Stimulated activated naive CD8-positive, alpha-beta T cell treated with anti-CD3 and anti-CD28 coated beads, Interleukin-15, Interleukin-2, amounts not matched to agents 100 U/mL and 50 U/mL, for 24 hours (primary cell): Measurements from ENCODE around the gene FCHO2.
"Not testable (repeated sequence)": the region's sequence is repeated elsewhere in the genome, so short reads cannot be mapped to it uniquely, and the experiment has no call there.

Source experiments
- ATAC-seq: fragments of 150-1000 bp; cut with Tn5 transposase; one replicate; pipeline ENCODE4 v1.10.0; 2021
- DNase-seq: peaks from one replicate; pipeline ENCODE4 v3.0.0; 2021

FCHO2 gene

DNA sequence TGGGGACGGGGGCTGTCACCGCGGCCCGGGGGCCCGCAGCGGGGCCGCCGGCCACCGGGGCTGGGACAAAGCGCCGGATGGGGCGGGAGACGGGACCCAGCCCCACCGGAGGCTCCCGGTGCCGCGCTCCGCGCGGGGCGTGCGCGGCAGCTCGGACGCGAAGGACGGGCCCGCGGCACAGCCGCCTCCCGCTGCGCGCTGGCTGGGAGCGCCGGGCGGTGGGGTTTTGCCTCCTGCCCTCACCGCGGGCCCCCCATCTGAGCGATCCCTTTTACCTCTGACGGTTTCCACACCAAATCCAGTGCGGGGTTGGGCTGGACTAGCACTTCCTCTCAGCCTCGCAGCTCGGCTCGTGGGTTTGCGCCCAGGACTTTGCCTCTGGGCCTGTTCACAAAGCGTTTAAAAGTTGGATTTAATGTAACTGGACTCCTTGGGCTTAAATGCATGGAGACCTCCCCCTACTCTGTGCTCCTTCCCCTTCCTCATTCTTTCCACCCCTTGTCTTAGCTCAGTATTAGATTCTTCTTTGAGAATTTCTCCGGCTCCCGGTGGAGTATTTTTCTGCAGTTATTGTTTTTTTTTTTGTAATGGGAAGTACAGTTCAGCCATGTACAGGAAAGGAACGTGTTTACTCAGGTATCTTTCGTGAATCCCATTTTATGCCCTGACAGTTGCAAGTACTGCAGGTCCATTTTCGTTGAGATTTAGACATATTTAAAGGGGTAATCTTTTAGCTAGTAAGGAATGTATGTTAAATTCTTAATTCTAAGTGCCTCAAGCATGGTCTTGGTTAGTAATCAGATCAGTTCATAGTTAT is 691 bp downstream of the FCHO2 start:
- peak; percentile 27 for DNase-seq
- ATAC-seq, result peak; percentile 33

DNA sequence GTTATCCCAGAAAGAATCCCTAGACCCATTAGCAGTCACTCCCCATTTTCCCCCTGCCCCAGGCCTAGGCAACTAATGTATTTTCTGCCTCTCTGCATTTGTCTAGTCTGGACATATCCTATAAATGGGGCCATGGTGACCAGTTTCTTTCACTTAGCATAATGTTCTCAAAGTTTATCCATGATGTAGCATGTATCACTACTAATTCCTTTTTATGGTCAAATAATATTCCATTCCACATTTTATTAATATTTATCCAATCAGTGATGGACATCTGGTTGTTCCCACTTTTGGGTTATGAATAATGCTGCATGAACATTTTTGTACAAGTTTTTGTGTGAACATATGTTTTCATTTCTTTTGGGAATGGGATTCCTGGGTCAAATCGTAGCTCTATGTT is 1.5 kb downstream of the FCHO2 start:
- DNase-seq (no peak), ATAC-seq (no peak)

GRCh38 chr5:72959257-72959656 is 3.4 kb downstream of the FCHO2 start:
- ATAC-seq (no peak), DNase-seq (no peak)

DNA sequence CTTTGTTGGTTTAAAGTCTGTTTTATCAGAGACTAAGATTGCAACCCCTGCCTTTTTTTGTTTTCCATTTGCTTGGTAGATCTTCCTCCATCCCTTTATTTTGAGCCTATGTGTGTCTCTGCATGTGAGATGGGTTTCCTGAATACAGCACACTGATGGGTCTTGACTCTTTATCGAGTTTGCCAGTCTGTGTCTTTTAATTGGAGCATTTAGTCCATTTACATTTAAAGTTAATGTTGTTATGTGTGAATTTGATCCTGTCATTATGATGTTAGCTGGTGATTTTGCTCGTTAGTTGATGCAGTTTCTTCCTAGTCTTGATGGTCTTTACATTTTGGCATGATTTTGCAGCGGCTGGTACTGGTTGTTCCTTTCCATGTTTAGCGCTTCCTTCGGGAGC is 18.6 kb downstream of the FCHO2 start:
- not testable (repeated sequence) for ATAC-seq

DNA sequence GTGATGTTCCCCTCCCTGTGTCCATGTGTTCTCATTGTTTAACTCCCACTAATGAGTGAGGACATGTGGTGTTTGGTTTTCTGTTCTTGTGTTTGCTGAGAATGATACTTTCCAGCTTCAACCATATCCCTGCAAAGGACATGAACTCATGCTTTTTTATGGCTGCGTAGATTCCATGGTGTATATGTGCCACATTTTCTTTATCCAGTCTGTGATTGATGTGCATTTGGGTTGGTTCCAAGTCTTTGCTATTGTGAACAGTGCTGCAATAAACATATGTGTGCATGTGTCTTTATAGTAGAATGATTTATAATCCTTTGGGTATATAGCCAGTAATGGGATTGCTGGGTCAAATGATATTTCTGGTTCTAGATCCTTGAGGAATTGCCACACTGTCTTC is 21.0 kb downstream of the FCHO2 start:
- not testable (repeated sequence) for ATAC-seq, DNase-seq

More for the DNA sequence above, 18.6 kb downstream of the FCHO2 start:
- not testable (repeated sequence) for DNase-seq

GRCh38 chr5:72985719-72986118 is 29.9 kb downstream of the FCHO2 start:
- ATAC-seq (no peak), DNase-seq (no peak)

DNA sequence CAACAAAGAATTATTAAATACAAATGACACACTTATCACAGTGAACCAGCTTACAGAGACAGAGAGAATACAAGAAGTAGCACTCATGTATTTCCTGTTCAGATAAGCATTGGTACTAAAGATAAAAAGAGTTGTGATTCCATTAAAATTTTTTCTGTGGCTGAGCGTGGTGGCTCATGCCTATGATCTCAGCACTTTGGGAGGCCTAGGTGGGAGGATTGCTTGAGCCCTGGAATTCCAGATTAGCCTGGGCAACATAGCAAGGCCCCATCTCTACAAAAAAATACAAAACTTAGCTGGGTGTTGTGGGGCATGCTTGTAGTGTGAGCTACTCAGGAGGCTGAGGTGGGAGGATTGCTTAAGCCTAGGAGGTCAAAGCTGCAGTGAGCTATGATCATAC is 32.9 kb downstream of the FCHO2 start:
- no peak for DNase-seq
- no peak for ATAC-seq

DNA sequence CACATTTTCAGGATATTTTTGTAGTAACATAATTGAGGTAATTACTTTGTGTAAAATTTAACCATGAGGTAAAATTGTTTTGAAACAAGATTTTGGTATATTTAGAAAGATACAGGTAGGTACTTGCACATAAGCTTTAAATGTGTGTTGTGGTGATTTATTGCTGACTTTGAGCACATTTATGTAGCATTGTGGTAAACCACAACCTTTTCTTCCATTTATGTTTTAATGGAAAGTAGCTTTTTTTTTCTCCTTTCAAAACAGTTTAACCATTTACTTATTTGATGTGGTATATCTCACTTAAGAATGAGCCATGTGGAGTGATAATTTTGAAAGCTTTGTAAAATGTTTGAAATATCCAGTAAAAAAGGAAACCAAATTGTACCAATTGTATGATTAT is 35.6 kb downstream of the FCHO2 start:
- ATAC-seq (peak; percentile 49), DNase-seq (no peak)

GRCh38 chr5:72994578-72994977 is 38.7 kb downstream of the FCHO2 start:
- no peak for ATAC-seq
- DNase-seq, result no peak

DNA sequence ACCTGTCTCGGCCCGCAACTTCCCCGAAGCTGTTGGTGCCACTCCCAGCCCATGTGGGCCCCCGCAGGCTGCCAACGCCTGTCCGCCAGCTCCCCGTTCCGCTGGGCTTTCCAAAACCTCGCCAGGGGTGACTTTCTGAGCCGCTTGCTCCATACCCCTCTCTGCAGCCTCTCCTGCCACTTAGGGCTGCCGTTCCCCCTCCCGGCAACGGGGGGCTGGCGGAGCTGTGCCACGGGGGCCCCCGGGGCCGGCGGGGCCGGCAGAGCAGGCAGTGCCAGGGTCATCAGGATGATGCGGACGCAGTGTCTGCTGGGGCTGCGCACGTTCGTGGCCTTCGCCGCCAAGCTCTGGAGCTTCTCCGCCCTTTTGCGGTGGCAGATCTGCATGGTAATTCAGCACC is 40.8 kb downstream of the FCHO2 start:
- ATAC-seq, result no peak
- DNase-seq, result no peak

DNA sequence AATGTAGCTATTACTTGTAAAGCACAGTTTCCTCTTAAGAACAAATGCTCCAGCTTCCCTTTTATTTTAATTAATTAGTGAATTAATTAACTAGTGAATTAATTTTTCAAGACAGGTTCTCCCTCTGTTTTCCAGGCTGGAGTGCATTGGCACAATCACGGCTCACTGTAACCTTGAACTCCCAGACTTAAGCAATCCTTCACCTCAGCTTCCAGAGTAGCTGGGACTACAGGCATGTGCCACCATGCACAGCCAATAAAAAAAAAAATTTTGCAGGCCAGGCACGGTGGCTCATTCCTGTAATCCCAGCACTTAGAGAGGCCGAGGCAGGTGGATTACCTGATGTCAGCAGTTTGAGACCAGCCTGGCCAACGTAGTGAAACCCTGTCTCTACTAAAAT is 44.1 kb downstream of the FCHO2 start:
- no peak for DNase-seq

DNA sequence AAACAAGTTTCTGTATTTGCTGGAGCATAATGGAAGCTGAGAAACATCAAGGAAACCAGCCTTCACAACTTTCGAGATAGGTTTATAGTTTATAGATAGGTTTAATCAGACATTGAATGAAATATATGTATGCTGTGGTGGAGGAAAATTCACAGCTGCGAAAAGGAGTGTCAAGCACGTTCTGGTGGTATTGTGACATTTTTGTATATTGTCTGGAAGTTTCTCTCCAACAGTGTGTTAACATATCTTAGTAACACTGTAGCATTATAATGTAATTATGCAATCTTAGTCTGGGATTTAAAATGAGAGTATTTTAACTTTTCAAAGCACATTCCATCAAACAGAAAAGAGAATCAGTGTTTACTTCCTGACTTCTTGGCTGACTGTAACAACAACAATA is 50.0 kb downstream of the FCHO2 start:
- no peak for DNase-seq
- no peak for ATAC-seq

More for the DNA sequence above, 44.1 kb downstream of the FCHO2 start:
- no peak for ATAC-seq

DNA sequence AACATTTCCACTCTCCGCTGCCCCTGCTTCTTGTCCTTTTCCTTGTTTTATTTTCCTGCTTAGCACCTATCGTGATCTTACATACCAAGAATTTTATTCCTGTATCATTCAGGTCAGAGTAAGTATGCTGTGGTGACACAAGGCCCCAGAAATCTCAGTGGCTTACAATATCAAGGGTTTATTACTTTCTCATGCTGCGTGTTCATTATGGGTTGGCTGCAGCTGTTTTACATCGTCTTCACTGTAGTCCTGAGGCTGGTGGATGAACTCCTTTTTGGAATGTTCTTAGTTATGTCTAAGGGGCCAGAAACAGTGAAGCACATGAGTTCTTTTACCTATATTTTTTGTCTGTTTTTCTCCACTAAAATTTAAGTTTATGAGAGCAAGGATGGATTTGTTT is 51.2 kb downstream of the FCHO2 start:
- ATAC-seq (no peak), DNase-seq (no peak)

DNA sequence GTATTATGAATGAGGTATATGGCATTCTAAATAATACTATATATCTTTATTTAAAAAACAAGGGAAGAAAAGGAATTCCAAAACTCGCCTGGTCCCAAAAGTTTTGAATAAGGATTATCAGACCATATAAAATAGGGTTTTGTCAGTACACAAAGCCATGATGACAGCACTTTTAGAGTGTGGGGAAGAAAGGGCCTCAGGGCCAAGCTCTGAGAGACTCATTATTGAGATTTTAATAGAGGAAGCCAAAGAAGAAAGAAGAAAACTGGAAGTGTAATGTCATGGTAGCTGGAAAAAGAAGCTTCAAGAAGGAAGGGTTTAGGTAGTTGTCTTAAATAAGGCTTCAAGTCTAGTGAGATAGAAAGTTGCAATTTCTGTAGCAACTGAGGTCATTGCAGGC is 53.0 kb downstream of the FCHO2 start:
- no peak for DNase-seq
- no peak for ATAC-seq

DNA sequence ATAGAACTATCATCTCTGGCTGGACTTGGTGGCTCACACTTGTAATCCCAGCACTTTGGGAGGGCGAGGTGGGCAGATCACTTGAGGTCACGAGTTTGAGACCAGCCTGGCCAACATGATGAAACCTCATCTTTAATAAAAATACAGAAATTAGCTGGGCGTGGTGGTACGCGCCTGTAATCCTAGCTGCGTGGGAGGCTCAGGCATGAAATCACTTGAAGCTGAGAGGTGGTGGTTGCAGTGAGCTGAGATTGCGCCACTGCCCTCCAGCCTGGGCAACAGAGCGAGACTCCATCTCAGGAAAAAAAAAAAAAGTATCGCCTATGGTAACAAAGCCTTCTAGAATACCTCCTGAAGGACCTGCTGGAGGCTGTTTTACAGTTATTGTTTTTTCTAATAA is 55.8 kb downstream of the FCHO2 start:
- ATAC-seq, DNase-seq: not testable (repeated sequence)

GRCh38 chr5:73018892-73019291 is 63.1 kb downstream of the FCHO2 start:
- DNase-seq (no peak), ATAC-seq (no peak)

DNA sequence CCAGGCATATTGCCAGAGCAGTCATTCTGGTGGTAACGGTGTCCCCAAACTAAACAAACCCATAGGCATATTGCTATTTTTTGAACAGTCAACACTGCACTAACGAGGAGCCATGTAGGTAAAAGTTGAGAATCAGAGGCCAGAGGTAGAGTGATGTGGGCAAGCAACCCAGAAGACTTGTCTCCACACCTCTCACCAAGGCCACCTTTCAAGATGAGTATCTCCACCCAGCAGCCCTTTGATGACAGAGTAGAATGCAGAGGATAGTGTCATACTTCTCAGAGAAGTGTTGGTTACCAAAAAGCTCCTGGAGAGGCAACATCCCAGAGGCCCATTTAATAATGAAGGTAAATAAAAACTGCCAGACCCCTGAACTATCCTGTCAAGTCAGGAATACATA is 63.9 kb downstream of the FCHO2 start:
- ATAC-seq (no peak), DNase-seq (no peak)

DNA sequence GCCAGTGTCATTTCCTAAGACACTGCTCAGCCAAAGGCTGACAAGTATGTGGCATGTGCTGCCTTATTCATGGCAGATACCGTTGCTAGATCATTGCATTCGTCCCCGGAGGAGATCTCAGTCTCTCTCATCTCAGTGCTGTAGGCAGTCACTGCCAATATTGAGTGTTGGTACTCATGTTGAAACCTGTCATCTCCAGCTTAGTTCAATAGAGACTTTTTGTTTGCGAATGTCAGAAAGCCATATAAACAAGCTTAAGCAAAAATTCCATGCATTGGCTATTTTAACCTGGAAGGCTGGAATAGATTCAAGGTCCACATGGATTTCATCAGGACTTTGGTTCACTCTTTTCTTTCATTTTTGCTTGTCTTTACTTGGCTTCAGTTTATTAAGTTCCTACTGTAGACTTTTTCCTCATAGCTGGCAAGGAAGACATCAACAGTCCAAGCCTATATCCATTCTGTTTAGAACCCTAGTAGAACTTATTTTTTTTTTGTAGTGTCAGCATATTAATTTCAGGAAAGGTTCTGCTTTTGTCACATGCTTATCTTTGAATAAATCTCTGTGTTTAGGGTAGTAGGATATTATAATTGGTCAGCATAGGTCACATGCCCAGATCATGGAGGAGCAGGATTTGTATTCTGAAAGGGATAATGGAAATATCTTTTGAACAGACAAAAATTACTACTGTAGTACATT is 66.8 kb downstream of the FCHO2 start:
- DNase-seq, result no peak
- ATAC-seq, result no peak

DNA sequence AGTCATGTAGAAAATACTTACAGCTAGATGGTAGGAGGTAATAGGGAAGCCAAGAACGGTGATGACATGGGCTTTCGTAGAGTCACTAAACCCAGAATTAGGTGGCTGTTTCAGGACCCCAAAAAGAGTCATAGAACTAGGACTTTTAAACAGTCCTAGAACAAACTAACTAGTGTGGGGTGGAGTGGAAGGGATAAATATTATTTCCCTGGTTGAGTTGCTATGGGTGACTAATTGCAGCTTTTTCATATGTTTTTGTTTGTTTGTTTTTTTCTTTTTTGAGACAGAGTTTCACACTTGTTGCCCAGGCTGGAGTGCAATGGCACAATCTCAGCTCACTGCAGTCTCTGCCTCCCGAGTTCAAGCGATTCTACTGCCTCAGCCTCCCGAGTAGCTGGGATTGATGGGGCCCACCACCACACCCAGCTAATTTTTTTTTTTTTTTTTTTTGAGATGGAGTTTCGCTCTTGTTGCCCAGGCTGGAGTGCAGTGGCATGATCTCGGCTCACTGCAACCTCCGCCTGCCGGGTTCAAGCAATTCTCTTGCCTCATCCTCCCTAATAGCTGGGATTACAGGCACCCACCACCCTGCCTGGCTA is 69.2 kb downstream of the FCHO2 start:
- not testable (repeated sequence) for ATAC-seq, DNase-seq

GRCh38 chr5:73027361-73027760 is 71.5 kb downstream of the FCHO2 start:
- DNase-seq, result no peak
- ATAC-seq, result no peak

- ATAC-seq (no peak), DNase-seq (no peak)
These were observed 72.0 kb downstream of the FCHO2 start for GRCh38 chr5:73027816-73028215.

GRCh38 chr5:73028991-73029595 is 73.3 kb downstream of the FCHO2 start:
- DNase-seq, result no peak
- ATAC-seq, result no peak

DNA sequence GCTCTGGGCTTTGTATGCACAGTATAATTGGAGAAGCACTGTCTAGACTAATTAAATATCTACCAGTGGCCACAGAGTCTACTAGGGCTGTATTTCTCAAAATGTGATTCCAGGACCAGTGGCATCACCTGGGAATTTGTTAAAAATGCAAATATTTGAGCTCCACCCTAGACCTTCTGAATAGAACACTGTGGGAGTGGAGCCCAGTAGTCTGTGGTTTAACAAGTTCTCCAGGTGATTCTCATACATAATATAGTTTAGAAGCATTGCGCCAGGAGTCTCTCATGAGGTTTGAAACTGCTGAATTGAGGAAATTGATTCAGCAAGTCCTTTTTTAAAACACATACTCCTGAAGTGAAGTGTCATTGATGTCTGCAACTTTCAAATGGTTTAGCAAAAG is 74.7 kb downstream of the FCHO2 start:
- DNase-seq, result no peak

More for the DNA sequence above, 74.7 kb downstream of the FCHO2 start:
- ATAC-seq, result no peak
